Left kidney (tissue), 2 donors: ENCODE data around the gene GREB1. TPM values are rescaled to one million over a fixed set of nuclear protein-coding genes. Genes with fewer than 3 reads are reported as not detected.

Experiments used
- DNase-seq: peaks from one replicate; pipeline ENCODE4 v3.0.0-alpha.2; 2013
- polyA plus RNA-seq: library from polyadenylated mRNA; unstranded; fragments of 120-200 nt; gene quantifications from one replicate; pipeline ENCODE4 v1.2.1, GENCODE V29; 2013; ENCODE audit not compliant: insufficient read length

GREB1 gene
- polyA plus RNA-seq, 1 donor, result 22.5 TPM

GRCh38 chr2:11562011-11562410, 28.2 kb downstream of the GREB1 start:
- no peak for DNase-seq

- DNase-seq, result no peak
Measured at GRCh38 chr2:11562476-11562875, 28.6 kb downstream of the GREB1 start.

GRCh38 chr2:11563784-11564666, 30.2 kb downstream of the GREB1 start:
- DNase-seq, result no peak

GRCh38 chr2:11564816-11565567, 31.1 kb downstream of the GREB1 start:
- DNase-seq, result no peak

GRCh38 chr2:11566383-11566782, 32.5 kb downstream of the GREB1 start:
- DNase-seq, result no peak

GRCh38 chr2:11567631-11568031, 33.8 kb downstream of the GREB1 start:
- no peak for DNase-seq

- no peak for DNase-seq
Measured at GRCh38 chr2:11568436-11568835, 34.6 kb downstream of the GREB1 start.

GRCh38 chr2:11569636-11570035, 35.8 kb downstream of the GREB1 start:
- DNase-seq, result no peak

GRCh38 chr2:11571170-11571569, 37.3 kb downstream of the GREB1 start:
- DNase-seq, result no peak

- no peak for DNase-seq
Measured at GRCh38 chr2:11572996-11573395, 39.2 kb downstream of the GREB1 start.

GRCh38 chr2:11573418-11574175, 39.8 kb downstream of the GREB1 start:
- DNase-seq, result no peak

GRCh38 chr2:11574176-11575046, 40.6 kb downstream of the GREB1 start:
- no peak for DNase-seq

GRCh38 chr2:11576398-11576797, 42.6 kb downstream of the GREB1 start:
- no peak for DNase-seq

- no peak for DNase-seq
Measured at GRCh38 chr2:11577101-11577883, 43.4 kb downstream of the GREB1 start.

GRCh38 chr2:11578081-11578948, 44.5 kb downstream of the GREB1 start:
- no peak for DNase-seq

- DNase-seq, result no peak
Measured at GRCh38 chr2:11578986-11579774, 45.3 kb downstream of the GREB1 start.

- no peak for DNase-seq
Measured at GRCh38 chr2:11579867-11580659, 46.2 kb downstream of the GREB1 start.

GRCh38 chr2:11580697-11581096, 46.9 kb downstream of the GREB1 start:
- no peak for DNase-seq
